Measurements from ENCODE around the gene POLE. TPM values are rescaled to one million over a fixed set of nuclear protein-coding genes. Genes with fewer than 3 reads are reported as not detected.

Gene POLE
- total and polyA plus RNA-seq, 5 experiments from 2014 or later = 2.8 to 56.1 (median 3.3) TPM

DNA sequence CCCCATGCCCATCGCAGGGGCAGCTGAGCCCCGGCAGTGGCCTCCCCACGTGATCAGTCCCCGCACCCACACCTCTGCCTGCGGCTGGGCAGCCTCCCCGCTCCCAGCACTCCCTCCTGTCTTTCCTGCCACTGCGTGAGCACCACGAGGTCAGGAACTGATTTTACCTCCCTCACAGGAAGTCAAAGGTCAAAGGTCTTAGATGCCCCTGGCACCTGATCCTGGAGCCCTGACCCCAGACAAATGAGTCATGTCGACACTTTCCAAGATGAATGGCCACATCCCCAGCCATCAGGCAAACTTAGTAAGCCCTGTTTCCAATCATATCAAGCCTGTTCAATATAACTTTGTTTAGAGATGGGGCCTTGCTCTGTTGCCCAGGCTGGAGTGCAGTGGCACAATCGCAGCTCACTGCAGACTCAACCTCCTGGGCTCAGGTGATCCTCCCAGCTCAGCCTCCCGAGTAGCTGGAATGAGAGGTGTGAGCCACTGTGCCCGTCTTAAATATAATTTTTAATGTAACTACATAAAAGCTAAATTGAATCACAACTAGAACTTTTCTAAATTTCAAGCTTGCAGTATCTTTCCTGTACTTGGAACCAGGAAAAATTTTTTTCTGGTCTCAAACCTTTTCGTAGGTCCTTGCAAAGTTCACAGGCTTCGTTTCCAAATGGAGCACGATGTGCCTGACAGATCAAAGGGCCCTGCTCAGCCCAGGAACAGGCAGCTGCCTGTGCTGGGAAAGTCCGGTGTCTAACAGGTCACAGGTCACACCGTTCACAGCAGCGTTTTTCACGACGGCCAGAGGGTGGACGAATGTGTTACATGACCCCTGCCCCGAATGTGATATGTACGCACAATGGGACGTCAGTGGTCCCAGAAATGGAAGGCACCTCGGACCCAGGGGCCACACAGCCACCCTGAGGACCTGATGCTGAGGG, 78.6 kb downstream of the POLE start:
- peak overlapping the region in 1 of 10 donors; percentile 72 for H3K27ac Mint-ChIP-seq
- no peak for ATAC-seq
- H3K4me1 Mint-ChIP-seq = peaks cover 0 to 8% (median 6%) of the 10 kb centered on the region in 4 donors
- H3K4me3 Mint-ChIP-seq = no peak overlapping the region
- peaks cover 21 to 65% (median 33%) of the 10 kb centered on the region in 5 donors for H3K27me3 Mint-ChIP-seq
- peaks cover 0 to 2% (median 0%) of the 10 kb centered on the region in 9 donors for H3K9me3 Mint-ChIP-seq
- peaks cover 0 to 2% (median 0%) of the 10 kb centered on the region in 3 donors for H3K36me3 Mint-ChIP-seq
- DNase-seq = no peak
- POLR2A ChIA-PET = no interaction called here

DNA sequence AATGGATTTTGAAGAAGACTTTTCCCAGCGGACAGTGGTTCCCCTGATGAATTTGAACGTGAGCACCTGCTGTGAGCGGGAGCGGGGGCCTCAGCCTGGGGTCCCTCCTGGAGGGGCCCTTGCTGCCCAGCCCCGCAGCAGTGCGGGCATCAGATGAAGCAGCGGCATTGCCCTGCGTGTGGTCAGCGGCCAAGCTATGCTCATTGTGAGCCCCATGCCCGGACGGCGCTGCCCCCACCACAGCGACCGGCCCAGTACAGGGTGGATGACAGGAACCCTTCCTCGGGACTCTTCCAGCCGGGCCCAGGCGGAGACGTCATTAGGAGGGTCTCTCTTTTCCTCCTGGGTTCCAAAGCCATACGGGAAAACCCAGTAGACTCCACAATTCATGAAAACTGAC, 80.2 kb downstream of the POLE start:
- no peak for DNase-seq
- no peak overlapping the region for H3K4me3 Mint-ChIP-seq
- peaks cover 0 to 2% (median 0%) of the 10 kb centered on the region in 9 donors for H3K9me3 Mint-ChIP-seq
- H3K27ac Mint-ChIP-seq = no peak overlapping the region
- no peak for ATAC-seq
- POLR2A ChIA-PET = no interaction called here
- H3K4me1 Mint-ChIP-seq = peaks cover 0 to 11% (median 7%) of the 10 kb centered on the region in 4 donors
- peaks cover 0 to 2% (median 0%) of the 10 kb centered on the region in 3 donors for H3K36me3 Mint-ChIP-seq
- H3K27me3 Mint-ChIP-seq = peaks cover 26 to 81% (median 41%) of the 10 kb centered on the region in 5 donors

DNA sequence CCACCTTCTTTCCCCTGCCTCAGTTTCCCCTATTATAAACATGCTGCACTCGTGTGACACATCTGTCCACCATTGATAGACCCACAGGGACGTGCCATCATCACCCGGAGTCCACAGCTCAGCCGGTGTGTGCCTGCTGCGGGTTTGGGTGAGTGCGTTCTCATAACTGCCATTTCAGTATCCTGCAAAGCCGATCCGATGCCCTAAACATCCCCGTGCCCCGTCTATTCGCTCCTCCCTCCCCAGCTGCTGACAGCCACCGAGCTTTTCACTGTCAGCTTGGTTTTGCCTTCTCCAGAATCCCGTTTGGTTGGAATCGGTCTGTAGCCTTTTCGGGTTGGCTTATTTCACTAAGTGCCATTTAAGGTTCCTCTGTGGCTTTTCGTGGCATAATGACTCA, 80.7 kb downstream of the POLE start:
- Mint-ChIP-seq H3K27me3 (peaks cover 26 to 81% (median 41%) of the 10 kb centered on the region in 5 donors), H3K36me3 (peaks cover 0 to 2% (median 0%) of the 10 kb centered on the region in 3 donors), H3K9me3 (peaks cover 0 to 2% (median 0%) of the 10 kb centered on the region in 9 donors), H3K4me3 (no peak overlapping the region), H3K27ac (peak overlapping the region in 1 of 10 donors; percentile 49), H3K4me1 (peaks cover 0 to 14% (median 7%) of the 10 kb centered on the region in 4 donors)
- no peak for DNase-seq
- POLR2A ChIA-PET = no interaction called here
- ATAC-seq = no peak

DNA sequence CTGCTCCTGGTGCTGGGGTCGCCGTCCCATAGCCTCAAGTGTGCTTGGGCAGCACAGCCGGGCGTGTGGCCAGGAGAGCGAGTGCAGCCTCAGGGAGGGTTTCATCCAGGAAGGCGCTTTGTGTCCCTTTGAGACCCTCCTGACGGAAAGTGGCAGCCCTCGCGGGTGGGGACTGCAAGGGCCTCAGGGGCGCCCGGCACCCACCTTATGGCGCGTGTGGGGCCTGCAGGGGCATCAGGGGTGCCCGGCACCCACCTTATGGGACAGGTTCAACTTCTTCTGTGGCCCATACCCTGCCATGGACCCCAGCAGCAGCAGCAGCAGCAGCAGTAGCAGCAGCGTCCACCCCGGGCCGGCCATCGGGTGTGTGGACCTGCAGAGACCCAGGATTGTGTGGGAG, 81.2 kb downstream of the POLE start:
- H3K4me3 Mint-ChIP-seq = no peak overlapping the region
- ATAC-seq = no peak
- peaks cover 28 to 75% (median 37%) of the 10 kb centered on the region in 5 donors for H3K27me3 Mint-ChIP-seq

DNA sequence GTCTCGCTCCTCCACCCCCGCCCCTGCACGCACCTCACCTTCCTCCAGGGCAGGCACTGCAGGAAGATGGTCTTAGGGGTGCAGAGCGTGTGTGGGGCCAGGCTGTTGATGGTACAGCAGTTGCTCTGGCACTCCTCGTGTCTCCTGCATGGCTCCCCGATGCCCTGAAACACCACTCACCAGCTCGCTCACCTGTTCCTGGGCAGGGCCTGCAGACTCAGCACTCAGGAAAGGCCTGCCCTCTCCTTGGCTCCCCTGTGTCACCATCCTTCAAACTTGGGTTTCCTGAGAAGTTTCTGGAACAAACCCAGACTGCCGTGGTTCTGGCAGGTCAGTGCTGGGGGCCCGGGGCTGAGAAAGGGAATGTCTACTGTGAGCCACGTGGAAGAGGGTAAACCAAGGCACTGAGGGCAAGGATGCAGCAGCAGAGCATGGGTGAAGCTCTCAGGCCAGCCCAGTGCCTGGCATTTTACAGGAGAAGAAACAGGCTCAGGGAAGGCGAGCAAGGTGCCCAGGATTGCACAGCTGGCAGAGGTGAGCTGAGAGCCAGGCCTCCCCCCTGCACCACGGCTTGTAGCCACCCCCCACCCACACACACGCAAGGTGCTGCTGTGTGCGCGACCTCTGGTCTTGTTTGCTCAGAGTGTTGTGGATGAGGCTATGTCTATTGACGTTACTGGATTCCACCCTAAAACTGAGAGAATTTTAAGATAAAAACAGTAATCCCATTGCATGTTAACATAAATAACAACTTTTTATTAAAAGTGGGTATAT, 82.3 kb downstream of the POLE start:
- no peaks in the 10 kb centered on the region for H3K36me3 Mint-ChIP-seq
- peaks cover 26 to 64% (median 28%) of the 10 kb centered on the region in 5 donors for H3K27me3 Mint-ChIP-seq
- peak overlapping the region in 1 of 10 donors; percentile 44 for H3K27ac Mint-ChIP-seq
- DNase-seq (no peak), ATAC-seq (no peak)
- H3K9me3 Mint-ChIP-seq = no peaks in the 10 kb centered on the region
- POLR2A ChIA-PET = no interaction called here
- H3K4me3 Mint-ChIP-seq = no peak overlapping the region
- peaks cover 5 to 20% (median 15%) of the 10 kb centered on the region in 4 donors for H3K4me1 Mint-ChIP-seq

More for the DNA sequence above, 81.2 kb downstream of the POLE start:
- Mint-ChIP-seq H3K9me3 (peaks cover 0 to 2% (median 0%) of the 10 kb centered on the region in 9 donors), H3K27ac (no peak overlapping the region), H3K4me1 (peaks cover 3 to 17% (median 11%) of the 10 kb centered on the region in 4 donors), H3K36me3 (no peaks in the 10 kb centered on the region)
- no peak for DNase-seq
- POLR2A ChIA-PET = no interaction called here

DNA sequence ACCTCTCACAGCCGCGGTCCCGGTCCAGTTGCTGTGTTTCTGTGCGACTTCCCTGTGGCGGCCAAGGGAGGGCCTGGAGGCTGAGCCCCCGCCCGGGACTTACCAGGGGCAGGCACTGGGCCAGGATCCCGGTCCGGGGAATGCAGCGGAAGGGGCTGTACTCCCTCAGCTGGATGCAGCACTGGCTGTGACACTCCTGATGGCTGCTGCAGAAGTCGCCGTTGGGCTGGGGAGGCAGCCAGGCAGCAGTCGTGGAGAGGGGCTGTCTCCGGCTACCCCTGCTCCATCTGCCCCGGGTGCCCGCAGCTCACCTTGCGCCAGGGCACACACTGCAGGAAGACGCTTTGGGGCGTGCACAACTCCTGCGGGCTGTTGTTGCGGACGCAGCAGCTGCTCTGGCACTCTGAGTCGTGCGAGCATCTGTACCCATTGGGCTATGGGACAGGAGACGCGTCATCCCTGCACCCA, 83.0 kb downstream of the POLE start:
- Mint-ChIP-seq H3K36me3 (no peaks in the 10 kb centered on the region), H3K4me1 (peaks cover 11 to 24% (median 18%) of the 10 kb centered on the region in 4 donors), H3K27me3 (peaks cover 25 to 60% (median 28%) of the 10 kb centered on the region in 5 donors), H3K9me3 (no peaks in the 10 kb centered on the region), H3K27ac (no peak overlapping the region), H3K4me3 (no peak overlapping the region)
- POLR2A ChIA-PET = no interaction called here
- ATAC-seq = no peak
- no peak for DNase-seq

DNA sequence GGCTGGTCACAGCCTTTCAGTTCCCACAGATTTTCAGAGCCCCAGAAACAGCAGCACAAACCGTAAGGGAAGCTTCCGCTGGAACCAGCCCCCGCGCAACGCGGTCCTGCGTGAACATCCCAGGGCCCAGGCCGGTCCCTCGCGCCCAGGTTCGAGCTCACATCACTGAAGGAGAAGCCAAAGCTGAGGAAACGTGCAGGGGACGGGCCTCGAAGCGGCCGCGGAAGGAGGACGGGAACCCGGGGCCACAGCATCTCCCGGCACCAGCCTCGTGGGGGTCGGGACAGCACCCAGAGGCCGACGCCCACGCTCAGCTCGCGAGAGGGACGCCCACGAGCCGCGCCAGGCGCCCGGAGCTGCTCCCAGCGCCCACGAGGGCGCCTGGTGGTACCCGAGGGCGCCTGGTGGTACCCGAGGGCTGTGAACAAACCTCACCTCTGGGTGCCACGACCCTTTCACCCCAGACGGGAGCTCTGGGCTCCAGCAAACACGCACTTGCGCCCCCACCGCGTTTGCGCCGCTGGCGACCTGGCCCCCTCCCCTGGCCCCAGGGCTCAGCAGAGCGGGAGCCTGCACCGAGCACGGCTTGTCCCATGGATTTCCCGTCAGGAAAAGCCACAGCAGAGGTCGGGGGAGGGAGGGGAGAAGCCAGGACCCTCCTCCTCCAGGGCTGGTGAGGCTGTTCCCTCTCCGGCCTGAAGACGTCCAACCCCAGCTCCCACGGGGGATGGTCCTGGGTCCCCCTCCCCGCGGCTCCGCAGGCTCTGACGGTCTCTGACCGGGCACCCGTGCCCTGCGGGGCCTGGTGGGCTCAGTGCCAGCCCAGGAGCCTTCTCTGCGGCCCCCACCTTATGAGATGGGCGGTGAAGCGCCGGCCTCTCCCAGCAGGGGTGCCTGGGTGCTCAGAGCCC, 83.6 kb downstream of the POLE start:
- Mint-ChIP-seq H3K36me3 (no peaks in the 10 kb centered on the region), H3K27me3 (peaks cover 25 to 54% (median 26%) of the 10 kb centered on the region in 5 donors), H3K27ac (peak overlapping the region in 2 of 10 donors; percentile 33 to 66), H3K4me1 (peaks cover 15 to 30% (median 23%) of the 10 kb centered on the region in 4 donors), H3K4me3 (peak overlapping the region in 2 of 10 donors; percentile 33 to 54), H3K9me3 (no peaks in the 10 kb centered on the region)
- ATAC-seq (no peak), DNase-seq (no peak)
- POLR2A ChIA-PET = no interaction called here

DNA sequence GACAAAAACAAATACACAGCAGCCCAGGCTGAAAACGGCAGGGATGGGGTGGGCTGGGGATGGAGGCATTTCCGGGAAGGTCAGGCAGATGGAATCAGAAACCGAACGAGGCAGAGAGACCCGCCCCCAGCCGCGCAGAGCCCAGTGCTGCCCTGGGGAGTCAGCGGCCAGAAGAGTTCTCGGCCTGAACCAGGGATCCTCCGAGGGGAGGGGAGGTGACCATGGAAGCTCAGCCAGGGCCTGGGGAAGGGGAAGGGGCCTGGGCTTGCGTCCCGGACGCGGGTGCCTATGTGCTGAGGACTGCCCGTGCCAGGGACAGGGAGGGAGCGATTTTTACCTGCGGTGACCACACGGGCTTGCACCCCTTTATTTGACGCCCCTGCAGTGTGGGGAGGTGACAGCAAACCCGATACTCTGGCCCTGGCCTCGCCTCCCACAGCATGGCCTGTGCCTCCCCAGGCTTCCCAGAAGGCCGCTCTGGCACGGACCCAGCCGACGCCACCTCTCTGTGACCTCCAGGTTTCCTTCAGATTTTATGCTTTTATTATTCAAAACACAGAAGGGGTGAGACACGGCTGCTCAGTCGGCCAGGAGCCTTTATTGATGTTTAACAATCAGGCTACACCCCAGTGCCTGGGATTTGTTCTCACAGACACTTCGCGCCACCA, 84.4 kb downstream of the POLE start:
- H3K27ac Mint-ChIP-seq = peak overlapping the region in 2 of 10 donors; percentile 33 to 66
- ATAC-seq (no peak), DNase-seq (no peak)
- H3K4me3 Mint-ChIP-seq = peak overlapping the region in 3 of 10 donors; percentile 33 to 79 (median 54)
- no peaks in the 10 kb centered on the region for H3K9me3 Mint-ChIP-seq
- no peaks in the 10 kb centered on the region for H3K36me3 Mint-ChIP-seq
- H3K4me1 Mint-ChIP-seq = peaks cover 15 to 32% (median 23%) of the 10 kb centered on the region in 4 donors
- POLR2A ChIA-PET = no interaction called here
- H3K27me3 Mint-ChIP-seq = peaks cover 22 to 50% (median 26%) of the 10 kb centered on the region in 5 donors

DNA sequence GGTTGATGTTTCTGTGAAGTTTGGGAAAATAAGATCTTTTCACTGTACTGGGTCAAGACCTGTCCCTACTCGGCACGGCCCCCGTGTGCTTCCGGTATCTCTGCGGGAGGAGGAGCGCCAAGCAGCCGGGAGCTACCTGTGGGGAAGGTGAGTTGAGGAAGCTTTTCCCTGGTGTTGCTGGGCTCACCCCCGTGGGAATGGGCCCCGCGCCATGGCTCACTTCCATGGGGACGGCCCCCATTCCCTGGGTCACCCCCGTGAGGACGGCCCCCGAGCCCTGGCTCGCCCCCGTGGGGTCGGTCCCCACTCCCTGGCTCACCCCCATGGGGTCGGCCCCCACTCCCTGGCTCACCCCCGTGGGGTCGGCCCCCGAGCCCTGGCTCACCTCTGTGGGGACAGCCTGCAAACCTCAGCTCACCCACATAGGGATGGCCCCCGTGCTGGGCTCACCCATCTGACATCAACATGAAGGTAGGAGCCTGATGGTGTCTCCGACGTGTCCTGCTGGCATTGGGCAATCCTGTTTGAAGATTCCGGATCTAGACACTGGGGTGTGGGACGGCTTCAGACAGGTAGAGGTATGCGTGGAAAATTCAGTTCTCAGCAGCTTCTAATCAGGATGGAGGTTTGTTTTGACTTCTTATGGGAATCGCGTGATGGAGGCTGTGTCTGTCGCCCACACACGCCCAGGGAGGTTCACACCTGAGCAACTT, 85.8 kb downstream of the POLE start:
- ATAC-seq = no peak
- Mint-ChIP-seq H3K27me3 (peaks cover 21 to 46% (median 25%) of the 10 kb centered on the region in 5 donors), H3K4me1 (peaks cover 20 to 39% (median 28%) of the 10 kb centered on the region in 4 donors), H3K36me3 (no peaks in the 10 kb centered on the region), H3K4me3 (peak overlapping the region; percentile 77 to 93 (median 86)), H3K9me3 (no peaks in the 10 kb centered on the region), H3K27ac (peak overlapping the region in 5 of 10 donors; percentile 16 to 85 (median 60))
- POLR2A ChIA-PET = no interaction called here
- DNase-seq = no peak

DNA sequence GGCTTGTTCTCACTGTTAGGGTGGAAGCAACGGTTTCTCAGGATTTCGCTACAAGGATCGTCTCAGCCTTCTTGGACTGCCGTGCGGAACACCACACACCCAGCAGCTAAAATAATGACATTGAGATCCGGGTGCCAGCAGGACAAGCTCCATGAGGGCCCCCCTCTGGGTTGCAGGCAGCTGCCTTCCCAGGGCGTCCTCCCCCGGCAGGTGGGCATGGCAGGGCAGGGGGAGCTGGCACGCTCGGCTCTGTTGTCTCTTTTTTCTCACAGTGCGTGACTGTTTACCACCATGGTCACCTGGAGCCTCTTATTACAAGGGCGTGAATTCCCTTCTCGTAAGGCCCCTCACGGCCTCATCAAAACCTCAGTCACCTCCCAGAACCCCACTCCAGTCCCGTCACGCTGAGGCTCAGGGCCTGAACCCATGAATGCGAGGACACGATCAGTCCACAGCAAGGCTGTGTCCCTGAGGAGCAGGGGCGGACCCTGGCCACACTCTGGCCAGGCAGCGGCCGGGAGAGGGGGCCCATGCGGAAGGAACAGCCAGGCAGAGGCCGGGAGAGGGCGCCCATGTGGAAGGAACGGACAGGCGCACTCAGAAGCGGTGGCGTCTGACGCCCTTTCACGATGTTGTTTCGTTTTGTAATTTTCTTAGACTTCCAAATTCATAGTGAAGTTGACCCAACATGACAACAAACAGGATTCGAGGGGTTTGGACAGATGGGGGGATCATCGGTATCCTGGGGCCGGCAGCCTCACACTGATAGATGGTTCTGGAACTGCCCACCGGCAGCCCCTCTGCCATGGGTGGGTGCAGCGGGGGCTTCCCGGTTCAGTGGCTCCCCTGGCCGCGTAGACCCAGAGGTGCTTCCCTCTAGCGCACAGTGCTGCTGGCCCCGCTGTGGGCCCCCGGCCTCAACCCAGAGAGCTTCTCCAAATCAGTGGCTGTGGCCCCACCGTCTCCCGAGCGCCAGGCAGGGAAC, 86.8 kb downstream of the POLE start:
- H3K4me3 Mint-ChIP-seq = peak overlapping the region; percentile 77 to 93 (median 86)
- POLR2A ChIA-PET = no interaction called here
- H3K9me3 Mint-ChIP-seq = no peaks in the 10 kb centered on the region
- H3K27me3 Mint-ChIP-seq = peaks cover 20 to 49% (median 24%) of the 10 kb centered on the region in 5 donors
- peak; percentile 49 to 70 for ATAC-seq
- H3K36me3 Mint-ChIP-seq = no peaks in the 10 kb centered on the region
- peaks cover 20 to 39% (median 28%) of the 10 kb centered on the region in 4 donors for H3K4me1 Mint-ChIP-seq
- H3K27ac Mint-ChIP-seq = peak overlapping the region in 7 of 10 donors; percentile 3 to 87 (median 72)
- DNase-seq = peak in 5 of 10 donors; percentile 33 to 58 (median 39)

Data from naive thymus-derived CD8-positive, alpha-beta T cell (primary cell).